ENCODE results near the gene HACD2.

The HACD2 gene

DNA sequence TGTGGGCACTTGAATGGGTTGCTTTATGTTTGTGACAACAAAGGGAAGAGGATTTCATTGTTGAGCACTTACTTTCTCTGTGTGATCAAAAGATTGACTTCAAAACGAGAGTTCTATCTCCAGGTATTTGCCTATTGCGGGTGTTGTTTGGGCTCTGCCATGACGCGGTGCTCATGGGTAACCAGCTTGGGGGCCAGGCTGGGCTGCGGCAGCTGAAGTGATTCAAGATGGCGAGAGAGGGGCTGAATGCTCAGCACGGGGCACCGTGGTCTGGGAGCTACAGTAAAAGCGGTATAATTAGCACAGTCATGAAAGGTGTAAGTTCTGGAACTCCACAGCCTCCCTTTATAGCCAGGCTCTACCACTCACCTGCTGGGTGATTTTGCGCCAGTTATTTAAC, 105.0 kb downstream of the HACD2 start:
- no peak for DNase-seq

DNA sequence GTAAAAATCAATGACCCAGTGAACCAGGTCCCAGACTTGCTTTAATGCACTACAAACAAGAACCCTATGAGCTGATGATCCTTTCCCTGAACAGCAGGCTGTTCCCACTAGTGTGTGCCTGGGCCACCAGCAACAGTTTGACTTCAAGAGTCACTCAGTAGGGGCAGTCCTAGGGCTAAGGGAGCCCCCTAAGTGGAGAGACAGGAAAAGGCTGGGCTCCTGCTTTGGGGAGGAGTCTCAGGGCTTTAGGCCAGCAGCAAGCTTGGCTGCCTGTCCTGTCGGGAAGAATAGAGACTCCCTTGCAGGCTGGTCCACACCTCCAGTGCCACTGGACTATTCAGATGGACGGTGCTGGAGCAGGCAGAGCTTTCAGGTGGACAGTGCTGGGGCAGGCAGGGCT, 106.5 kb downstream of the HACD2 start:
- DNase-seq, result no peak

- DNase-seq, result no peak
Observed at GRCh38 chr3:123476967-123477750, 107.7 kb downstream of the HACD2 start.

- DNase-seq, result no peak
Observed at GRCh38 chr3:123475786-123476185, 109.1 kb downstream of the HACD2 start.

GRCh38 chr3:123471106-123471505, 113.7 kb downstream of the HACD2 start:
- DNase-seq, result no peak

DNA sequence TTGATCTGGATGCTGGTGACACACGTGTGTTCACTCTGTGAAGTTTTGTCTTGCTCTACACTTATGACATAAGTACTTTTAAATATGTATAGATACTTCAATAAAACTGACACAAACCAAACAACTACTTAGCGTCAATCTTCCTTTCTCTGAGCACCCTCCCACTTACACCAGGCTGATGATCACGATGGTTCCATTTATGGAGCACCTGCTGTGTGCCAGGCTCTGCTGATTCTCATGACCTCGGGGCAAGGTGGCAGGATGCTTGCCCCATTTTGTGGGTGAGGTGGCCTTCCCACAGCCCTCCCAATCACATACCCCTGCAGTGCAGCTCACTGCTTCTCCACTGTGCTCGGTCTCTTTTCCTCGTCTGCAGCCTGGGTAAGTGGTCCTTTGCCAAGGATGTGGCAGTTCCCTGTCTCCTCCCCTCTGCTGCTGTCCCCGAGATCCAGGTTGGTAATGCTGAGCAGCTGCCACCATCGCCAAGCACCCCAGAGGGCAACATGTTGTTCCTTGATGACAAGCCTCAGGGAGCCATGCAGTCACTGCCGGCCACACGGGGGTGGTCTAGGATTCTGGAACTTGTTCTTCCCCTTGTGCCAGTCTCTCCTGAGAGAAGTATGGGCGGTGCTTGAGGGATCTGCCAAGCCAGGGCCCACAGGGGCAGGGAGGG, 115.4 kb downstream of the HACD2 start:
- no peak for DNase-seq

GRCh38 chr3:123467046-123467445, 117.8 kb downstream of the HACD2 start:
- DNase-seq, result no peak

- DNase-seq, result no peak
Observed at GRCh38 chr3:123464211-123464610, 120.6 kb downstream of the HACD2 start.

GRCh38 chr3:123459862-123460261, 125.0 kb downstream of the HACD2 start:
- no peak for DNase-seq

DNA sequence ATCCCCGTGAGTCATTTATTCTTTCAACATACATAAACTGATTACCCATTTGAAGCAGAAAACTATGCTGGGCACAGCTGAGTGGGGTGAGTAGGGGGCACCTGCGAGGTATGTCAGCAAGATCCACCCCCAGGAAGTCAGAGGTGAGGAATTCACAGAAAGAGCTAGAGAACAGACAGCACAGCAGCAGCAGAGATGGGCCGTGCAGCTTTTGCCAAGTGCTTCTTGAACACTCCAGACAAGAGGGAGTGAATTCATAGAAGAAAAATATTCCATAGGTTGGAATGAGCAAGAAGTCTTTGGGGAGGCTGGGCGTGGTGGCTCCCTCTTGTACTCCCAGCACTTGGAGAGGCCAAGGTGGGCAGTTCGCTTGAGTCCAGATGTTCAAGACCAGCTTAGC, 126.6 kb downstream of the HACD2 start:
- no peak for DNase-seq

GRCh38 chr3:123457841-123458240, 127.0 kb downstream of the HACD2 start:
- no peak for DNase-seq

- DNase-seq, result no peak
Observed at GRCh38 chr3:123453675-123454074, 131.2 kb downstream of the HACD2 start.

- no peak for DNase-seq
Observed at GRCh38 chr3:123451186-123451585, 133.7 kb downstream of the HACD2 start.

DNA sequence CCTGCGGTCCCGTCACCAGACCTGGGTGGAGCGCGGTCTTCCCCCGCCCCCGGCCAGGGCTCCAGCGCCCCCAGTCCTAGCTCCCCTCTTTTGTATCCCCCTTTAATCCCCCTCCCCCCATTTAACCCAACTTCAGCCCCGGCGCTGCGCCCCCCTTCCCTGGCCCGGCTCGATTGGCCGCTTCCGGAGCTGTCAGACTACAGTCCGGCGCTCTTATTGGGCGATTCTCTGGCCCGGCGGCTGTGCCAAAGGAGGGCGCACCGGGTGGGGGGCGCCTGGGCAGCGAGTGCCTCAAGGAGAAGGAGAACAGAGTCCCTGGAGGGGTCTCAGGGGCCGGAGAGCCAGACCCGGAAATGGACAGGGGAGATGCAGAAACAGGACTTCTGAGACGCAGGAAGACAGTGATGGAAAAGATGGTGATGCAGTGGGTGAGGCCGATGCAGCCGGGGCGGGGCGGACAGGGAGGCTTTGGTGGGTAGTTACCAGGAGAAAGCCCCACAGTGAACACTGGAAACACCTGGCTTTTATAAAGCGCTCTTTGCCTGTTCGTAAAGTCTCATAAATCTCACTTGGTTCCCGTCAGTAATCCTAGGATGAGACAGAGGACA, 134.8 kb downstream of the HACD2 start:
- no peak for DNase-seq

DNA sequence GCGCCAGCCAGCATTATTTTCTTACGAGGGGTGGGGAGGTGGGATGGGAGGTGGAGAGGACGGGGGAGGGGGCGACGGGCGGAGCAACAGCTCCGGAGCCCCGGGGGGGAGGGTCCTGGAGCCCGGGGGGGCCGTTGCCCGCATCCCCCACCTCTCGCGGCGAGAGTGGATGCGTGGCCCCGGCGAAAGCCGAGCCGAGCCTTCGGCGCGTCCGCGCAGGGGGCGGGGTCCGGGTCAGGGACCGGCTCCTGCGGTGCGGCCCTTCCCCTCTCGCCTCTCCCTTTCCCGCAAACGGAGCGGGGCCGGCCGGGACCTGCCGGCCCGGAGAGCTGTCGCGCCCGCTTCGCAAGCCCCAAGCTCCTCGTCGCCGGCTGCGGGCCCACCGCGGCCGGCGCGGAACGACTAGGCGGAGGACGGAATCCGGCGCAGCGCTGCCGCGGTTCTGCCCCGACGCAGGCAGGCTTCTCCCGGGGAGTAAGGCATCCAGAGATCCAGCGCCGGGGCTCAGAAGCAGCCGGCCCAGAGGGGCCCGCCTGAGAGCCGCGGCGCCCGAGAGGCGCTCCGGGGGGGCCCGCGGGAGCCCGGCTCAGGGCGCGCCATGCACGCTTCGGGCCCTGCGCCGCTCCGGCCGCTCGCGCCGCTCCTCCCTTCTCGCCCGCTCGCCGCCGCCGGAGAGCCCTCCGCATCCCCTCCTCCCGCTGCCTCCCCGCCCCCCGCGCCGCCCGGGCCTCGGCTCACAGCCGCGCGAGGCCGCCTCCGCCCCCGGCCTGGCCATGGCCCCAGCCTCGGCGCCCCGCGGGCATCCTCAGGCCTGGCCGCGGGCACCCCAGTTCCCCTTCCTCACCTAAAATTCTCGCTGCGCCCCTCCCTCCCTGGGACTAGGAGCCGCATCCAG, 135.5 kb downstream of the HACD2 start:
- no peak for DNase-seq

- no peak for DNase-seq
Observed at GRCh38 chr3:123448536-123449101, 136.2 kb downstream of the HACD2 start, which contains the start of gene ADCY5. Gene ADCY5 (minus strand): TSS chr3:123449090. CDS start chr3:123448545, 545 bp downstream.

GRCh38 chr3:123447749-123448517, 136.9 kb downstream of the HACD2 start:
- peak; percentile 33 for DNase-seq

- no peak for DNase-seq
Observed at GRCh38 chr3:123447416-123447748, 137.5 kb downstream of the HACD2 start.

DNA sequence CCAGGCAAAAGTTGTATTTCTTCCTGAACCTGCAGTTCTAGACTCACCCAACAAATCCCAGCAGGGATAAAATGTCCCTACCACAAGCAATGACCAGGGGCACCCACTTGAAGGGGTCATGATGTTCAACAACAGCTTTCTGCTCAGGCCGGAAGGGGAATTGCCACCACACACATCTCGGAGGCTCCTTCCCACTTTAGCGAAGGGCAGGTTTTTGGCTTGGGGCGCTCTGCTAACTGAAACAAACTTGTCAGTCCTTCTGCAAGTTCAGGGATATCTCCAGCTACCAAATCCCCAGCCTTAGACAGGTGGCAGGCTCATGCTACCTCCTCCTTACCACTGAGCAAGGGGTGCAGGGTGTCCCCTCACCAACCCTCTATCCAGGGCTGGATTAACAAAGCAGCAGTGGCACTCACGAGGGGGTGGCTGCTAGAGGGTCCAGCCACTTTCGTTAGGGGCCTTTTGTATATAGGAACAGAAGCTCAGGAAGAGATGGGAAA, 138.2 kb downstream of the HACD2 start:
- no peak for DNase-seq

DNA sequence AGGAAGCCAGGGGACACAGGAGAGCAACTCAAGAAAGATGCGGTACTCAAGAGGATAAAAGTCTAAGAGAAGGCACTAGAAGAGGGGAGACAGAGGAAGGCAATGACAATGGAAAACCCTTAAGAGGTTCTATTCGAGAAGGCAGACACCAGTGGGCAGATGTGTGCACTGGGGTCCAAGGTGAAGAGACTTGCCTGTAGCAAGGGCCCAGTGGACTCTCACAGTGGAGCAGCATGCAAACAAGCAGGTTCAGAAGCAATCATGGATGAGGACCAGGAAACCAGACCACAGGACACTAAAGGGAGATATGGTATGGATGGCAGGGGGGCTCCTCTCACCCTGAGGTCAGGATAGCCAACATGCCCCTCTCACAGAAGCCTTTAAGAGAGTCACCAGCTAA, 138.6 kb downstream of the HACD2 start:
- no peak for DNase-seq

- DNase-seq, result no peak
Observed at GRCh38 chr3:123445702-123446101, 139.2 kb downstream of the HACD2 start.

GRCh38 chr3:123444744-123445143, 140.1 kb downstream of the HACD2 start:
- no peak for DNase-seq

Measured in central memory CD4-positive, alpha-beta T cell (primary cell).